Measurements from ENCODE around the gene SNRNP48. TPM values are rescaled to one million over a fixed set of nuclear protein-coding genes. Genes with fewer than 3 reads are reported as not detected.

The SNRNP48 gene
- total and polyA plus RNA-seq, 10 of the 15 experiments (the other 5 are each of a cell fraction or from before 2014, with no cell fraction given) = 3.2 to 14.4 (median 8.9) TPM

DNA sequence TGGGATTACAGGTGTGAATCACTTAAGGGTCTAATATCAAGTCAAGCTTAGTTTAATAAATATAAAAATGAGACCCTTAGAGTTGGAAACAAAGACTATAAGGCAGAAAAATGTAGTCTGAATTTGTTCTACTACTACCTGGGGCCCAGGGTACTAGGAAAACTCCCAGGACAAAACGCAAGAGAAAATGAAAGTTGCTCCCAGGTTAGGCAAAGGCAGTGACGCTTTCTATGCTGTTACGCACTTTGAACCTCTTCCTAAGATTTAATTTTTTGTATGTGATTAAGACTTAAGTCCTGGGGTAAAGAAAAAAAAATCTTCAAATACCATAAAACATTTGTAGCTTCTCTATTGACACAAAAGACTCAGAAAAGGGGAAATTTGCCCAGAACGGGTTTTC, 31.2 kb upstream of the SNRNP48 start:
- Histone ChIP-seq H3K27me3 (replicated peaks in 1 of 2; ENCODE audit: control insufficient read depth in 2 of 2, insufficient read depth in 2 of 2, low read length in 1 of 2) (0 out of 4 replicates have a peak, but pooled peaks cover 1 to 4% of the 10 kb centered on the region in 2 experiments), H3K79me2 (ENCODE audit: control insufficient read depth, insufficient read depth, low read length) (no peaks in the 10 kb centered on the region), H3K27ac (ENCODE audit: control insufficient read depth, insufficient read depth) (no peak overlapping the region), H3K4me3 (no peak overlapping the region), H3K9me3 (replicated peaks; ENCODE audit: control insufficient read depth, insufficient read depth, low read length) (no peaks in the 10 kb centered on the region), H3K9ac (ENCODE audit: control insufficient read depth, insufficient read depth, low read length) (no peak overlapping the region), H3K4me2 (ENCODE audit: control insufficient read depth, insufficient read depth) (no peak overlapping the region), H3K36me3 (ENCODE audit: control insufficient read depth in 2 of 2, insufficient read depth in 2 of 2, low read length in 1 of 2) (no peaks in the 10 kb centered on the region), H4K20me1 (ENCODE audit: control insufficient read depth, insufficient read depth) (no peaks in the 10 kb centered on the region), H3K4me1 (ENCODE audit: control insufficient read depth, insufficient read depth, low read length) (no peaks in the 10 kb centered on the region), H2AFZ (ENCODE audit: control insufficient read depth, low read depth, low read length) (no peak overlapping the region)
- no peak for DNase-seq (ENCODE audit: low read depth, low spot score)
- ChIA-PET SMC1A (ENCODE audit: uncharacterized antibody, unreplicated experiment) (no interaction called here), POLR2A (no interaction called here), RAD21 (ENCODE audit: unreplicated experiment) (no interaction called here), CTCF (no interaction called here)
- ATAC-seq = no peak
- in situ Hi-C loops (cut with MboI) (no loop called here), intact Hi-C loops (cut with micrococcal nuclease; ENCODE audit: unreplicated experiment) (no loop called here)
- BruUV-seq (replicated peaks) = no TSS peak
- no peak for FAIRE-seq
- TF ChIP-seq NR2C1 (IDR thresholded peaks at IDR 0.05) (no peak), NFIC (IDR thresholded peaks at IDR 0.05; ENCODE audit: low read depth, low read length) (no peak), KAT2A (conservative IDR thresholded peaks at IDR 0.05; ENCODE audit: control insufficient read depth, low read depth, low read length) (no peak), ZNF274 (IDR thresholded peaks at IDR 0.05; ENCODE audit: insufficient read depth, insufficient read length) (no peak), ZZZ3 (IDR thresholded peaks at IDR 0.05; ENCODE audit: control insufficient read depth, insufficient read length, low read depth) (no peak), HCFC1 (IDR thresholded peaks at IDR 0.05; ENCODE audit: low read length) (no peak)
- TF ChIP-seq, protein P1, sequence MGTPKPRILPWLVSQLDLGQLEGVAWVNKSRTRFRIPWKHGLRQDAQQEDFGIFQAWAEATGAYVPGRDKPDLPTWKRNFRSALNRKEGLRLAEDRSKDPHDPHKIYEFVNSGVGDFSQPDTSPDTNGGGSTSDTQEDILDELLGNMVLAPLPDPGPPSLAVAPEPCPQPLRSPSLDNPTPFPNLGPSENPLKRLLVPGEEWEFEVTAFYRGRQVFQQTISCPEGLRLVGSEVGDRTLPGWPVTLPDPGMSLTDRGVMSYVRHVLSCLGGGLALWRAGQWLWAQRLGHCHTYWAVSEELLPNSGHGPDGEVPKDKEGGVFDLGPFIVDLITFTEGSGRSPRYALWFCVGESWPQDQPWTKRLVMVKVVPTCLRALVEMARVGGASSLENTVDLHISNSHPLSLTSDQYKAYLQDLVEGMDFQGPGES (IDR thresholded peaks at IDR 0.05) = no peak
- WGBS (ENCODE audit: insufficient coverage, insufficient replicate concordance, low lambda C conversion rate, missing lambda C conversion rate) = 45% methylated on average over 4 of the region's 4 CpGs

DNA sequence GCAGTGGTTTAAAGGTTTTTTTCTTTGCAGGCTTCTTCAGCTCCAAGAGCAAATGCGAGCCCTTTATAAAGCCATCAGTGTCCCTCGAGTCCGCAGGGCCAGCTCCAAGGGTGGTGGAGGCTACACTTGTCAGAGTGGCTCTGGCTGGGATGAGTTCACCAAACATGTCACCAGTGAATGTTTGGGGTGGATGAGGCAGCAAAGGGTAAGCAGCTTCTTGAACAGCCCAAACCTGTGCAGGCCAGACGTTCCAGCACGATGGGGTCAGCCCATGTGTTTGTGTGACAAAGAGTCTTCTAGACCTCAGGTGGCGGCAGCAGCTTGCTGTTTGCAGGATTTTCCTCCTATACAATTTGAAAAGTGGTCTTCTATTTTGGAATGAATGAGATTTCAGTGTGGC, 30.8 kb upstream of the SNRNP48 start:
- no peaks in the 10 kb centered on the region for H4K20me1 ChIP-seq (ENCODE audit: control insufficient read depth, insufficient read depth)
- no peak overlapping the region for H2AFZ ChIP-seq (ENCODE audit: control insufficient read depth, low read depth, low read length)
- H3K79me2 ChIP-seq (ENCODE audit: control insufficient read depth, insufficient read depth, low read length) = no peaks in the 10 kb centered on the region
- H3K9ac ChIP-seq (ENCODE audit: control insufficient read depth, insufficient read depth, low read length) = no peak overlapping the region
- no peaks in the 10 kb centered on the region for H3K36me3 ChIP-seq (ENCODE audit: control insufficient read depth in 2 of 2, insufficient read depth in 2 of 2, low read length in 1 of 2)
- ChIA-PET CTCF (interaction anchor here (1.0 kb wide), 1 partner anchor 8 kb away, joined by 3 read pairs; no protein-coding TSS in a partner anchor), POLR2A (no interaction called here), RAD21 (ENCODE audit: unreplicated experiment) (no interaction called here), SMC1A (ENCODE audit: uncharacterized antibody, unreplicated experiment) (no interaction called here)
- WGBS (ENCODE audit: insufficient coverage, insufficient replicate concordance, low lambda C conversion rate, missing lambda C conversion rate) = 35% methylated on average over 6 of the region's 6 CpGs
- 0 out of 4 replicates have a peak, but pooled peaks cover 1 to 4% of the 10 kb centered on the region in 2 experiments for H3K27me3 ChIP-seq (replicated peaks in 1 of 2; ENCODE audit: control insufficient read depth in 2 of 2, insufficient read depth in 2 of 2, low read length in 1 of 2)
- no peaks in the 10 kb centered on the region for H3K9me3 ChIP-seq (replicated peaks; ENCODE audit: control insufficient read depth, insufficient read depth, low read length)
- no TSS peak for BruUV-seq (replicated peaks)
- ATAC-seq = no peak
- in situ Hi-C loops (cut with MboI) (no loop called here), intact Hi-C loops (cut with micrococcal nuclease; ENCODE audit: unreplicated experiment) (no loop called here)
- no peak overlapping the region for H3K27ac ChIP-seq (ENCODE audit: control insufficient read depth, insufficient read depth)
- H3K4me1 ChIP-seq (ENCODE audit: control insufficient read depth, insufficient read depth, low read length) = no peaks in the 10 kb centered on the region
- no peak for DNase-seq (ENCODE audit: low read depth, low spot score)
- no peak overlapping the region for H3K4me3 ChIP-seq
- FAIRE-seq = no peak
- no peak overlapping the region for H3K4me2 ChIP-seq (ENCODE audit: control insufficient read depth, insufficient read depth)
- TF ChIP-seq ZNF207 (IDR thresholded peaks at IDR 0.05; ENCODE audit: borderline replicate concordance) (no peak), CHD4 (IDR thresholded peaks at IDR 0.05) (no peak), ZNF24 (IDR thresholded peaks at IDR 0.05) (no peak)
- TF ChIP-seq, protein P2, sequence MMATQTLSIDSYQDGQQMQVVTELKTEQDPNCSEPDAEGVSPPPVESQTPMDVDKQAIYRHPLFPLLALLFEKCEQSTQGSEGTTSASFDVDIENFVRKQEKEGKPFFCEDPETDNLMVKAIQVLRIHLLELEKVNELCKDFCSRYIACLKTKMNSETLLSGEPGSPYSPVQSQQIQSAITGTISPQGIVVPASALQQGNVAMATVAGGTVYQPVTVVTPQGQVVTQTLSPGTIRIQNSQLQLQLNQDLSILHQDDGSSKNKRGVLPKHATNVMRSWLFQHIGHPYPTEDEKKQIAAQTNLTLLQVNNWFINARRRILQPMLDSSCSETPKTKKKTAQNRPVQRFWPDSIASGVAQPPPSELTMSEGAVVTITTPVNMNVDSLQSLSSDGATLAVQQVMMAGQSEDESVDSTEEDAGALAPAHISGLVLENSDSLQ (IDR thresholded peaks at IDR 0.05) = no peak
- TF ChIP-seq, protein P3, sequence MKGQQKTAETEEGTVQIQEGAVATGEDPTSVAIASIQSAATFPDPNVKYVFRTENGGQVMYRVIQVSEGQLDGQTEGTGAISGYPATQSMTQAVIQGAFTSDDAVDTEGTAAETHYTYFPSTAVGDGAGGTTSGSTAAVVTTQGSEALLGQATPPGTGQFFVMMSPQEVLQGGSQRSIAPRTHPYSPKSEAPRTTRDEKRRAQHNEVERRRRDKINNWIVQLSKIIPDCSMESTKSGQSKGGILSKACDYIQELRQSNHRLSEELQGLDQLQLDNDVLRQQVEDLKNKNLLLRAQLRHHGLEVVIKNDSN (IDR thresholded peaks at IDR 0.05; ENCODE audit: borderline replicate concordance, extremely low read length, insufficient read depth, low read depth, low read length) = no peak
- TF ChIP-seq, protein P4, sequence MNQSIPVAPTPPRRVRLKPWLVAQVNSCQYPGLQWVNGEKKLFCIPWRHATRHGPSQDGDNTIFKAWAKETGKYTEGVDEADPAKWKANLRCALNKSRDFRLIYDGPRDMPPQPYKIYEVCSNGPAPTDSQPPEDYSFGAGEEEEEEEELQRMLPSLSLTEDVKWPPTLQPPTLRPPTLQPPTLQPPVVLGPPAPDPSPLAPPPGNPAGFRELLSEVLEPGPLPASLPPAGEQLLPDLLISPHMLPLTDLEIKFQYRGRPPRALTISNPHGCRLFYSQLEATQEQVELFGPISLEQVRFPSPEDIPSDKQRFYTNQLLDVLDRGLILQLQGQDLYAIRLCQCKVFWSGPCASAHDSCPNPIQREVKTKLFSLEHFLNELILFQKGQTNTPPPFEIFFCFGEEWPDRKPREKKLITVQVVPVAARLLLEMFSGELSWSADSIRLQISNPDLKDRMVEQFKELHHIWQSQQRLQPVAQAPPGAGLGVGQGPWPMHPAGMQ (IDR thresholded peaks at IDR 0.05; ENCODE audit: borderline replicate concordance) = no peak
